SU-DHL-6 (cell line): ENCODE measurements around the gene PXDN.

Experiments used
- CTCF ChIP-seq: fragments of 200-600 bp; sonication (generic); IDR thresholded peaks from one replicate; pipeline ENCODE4 v1.5.1; 2017; ENCODE audit warnings: antibody characterized with exemption, mild to moderate bottlenecking, low read length, moderate library complexity; ENCODE audit not compliant: insufficient read depth, poor library complexity, severe bottlenecking
- EZH2phosphoT487 ChIP-seq: fragments of 200-600 bp; sonication (generic), shearing (Covaris generic); conservative IDR thresholded peaks from 2 replicates; pipeline ENCODE4 v1.6.1; 2018; ENCODE audit warnings: mild to moderate bottlenecking, antibody characterized with exemption, low read length, moderate library complexity, mixed read lengths

- TF ChIP-seq CTCF: no peak
- TF ChIP-seq EZH2phosphoT487: no peak
Measured at GRCh38 chr2:1673160-1673944, 71.0 kb downstream of the PXDN start.
